Coronary artery (tissue), 2 donors: ENCODE data around the gene FOXD4L3.
"Not testable (repeated sequence)": the region's sequence is repeated elsewhere in the genome, so short reads cannot be mapped to it uniquely, and the experiment has no call there.

Experiments
- DNase-seq: peaks from one replicate; pipeline ENCODE4 v3.0.0-alpha.2; 2017; ENCODE audit warnings: low spot score
- H3K27ac ChIP-seq, 2 donors: fragments of 200-600 bp; sonication (generic); one replicate each; pipeline ENCODE4 v1.5.1; 2016 to 2019
- H3K4me3 ChIP-seq: fragments of 200-600 bp; sonication (generic); 2 replicates; pipeline ENCODE4 v1.5.1; 2016; ENCODE audit warnings: mild to moderate bottlenecking, moderate library complexity

The FOXD4L3 gene

DNA sequence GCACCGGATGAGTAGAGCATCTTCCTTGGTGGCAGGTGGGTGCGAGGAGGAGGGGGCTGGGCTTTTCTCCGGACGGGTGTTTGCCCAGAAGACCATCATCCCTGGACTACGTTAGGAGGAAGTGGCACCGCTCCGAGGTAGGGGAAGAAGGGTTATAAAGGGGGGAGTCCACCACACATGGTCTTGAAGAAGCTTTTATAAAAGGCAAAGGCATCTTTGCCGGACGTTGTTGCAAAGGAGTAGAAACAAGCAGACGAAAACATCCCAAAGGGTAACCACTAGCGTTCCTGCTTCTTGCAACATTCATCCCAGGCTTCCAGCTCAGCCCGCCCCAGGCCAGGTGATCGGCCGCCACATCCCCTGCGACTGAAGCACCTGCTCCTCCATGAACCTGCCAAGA lies at the start of gene FOXD4L3:
Gene FOXD4L3 (plus strand): TSS at position 301 of the 400 bp plus-strand sequence. CDS start 85 bp downstream, at position 386.
- not testable (repeated sequence) for H3K4me3 ChIP-seq, DNase-seq, H3K27ac ChIP-seq

DNA sequence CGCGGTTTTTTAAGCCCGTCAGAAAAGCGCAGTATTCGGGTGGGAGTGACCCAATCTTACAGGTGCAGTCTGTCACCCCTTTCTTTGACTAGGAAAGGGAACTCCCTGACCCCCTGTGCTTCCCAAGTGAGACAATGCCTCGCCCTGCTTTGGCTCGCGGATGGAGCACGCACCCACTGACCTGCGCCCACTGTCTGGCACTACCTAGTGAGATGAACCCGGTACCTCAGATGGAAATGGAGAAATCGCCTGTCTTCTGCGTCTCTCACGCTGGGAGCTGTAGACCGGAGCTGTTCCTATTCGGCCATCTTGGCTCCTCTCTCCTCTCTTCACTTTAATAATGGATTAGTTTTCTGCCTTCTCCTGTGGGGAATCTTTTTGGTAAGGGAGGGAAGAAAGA lies 21.6 kb upstream of the FOXD4L3 start:
- H3K4me3 ChIP-seq, H3K27ac ChIP-seq, DNase-seq: not testable (repeated sequence)

GRCh38 chr9:68303771-68304170 lies 1.1 kb downstream of the FOXD4L3 start:
- not testable (repeated sequence) for H3K27ac ChIP-seq, H3K4me3 ChIP-seq, DNase-seq

- not testable (repeated sequence) for H3K4me3 ChIP-seq, H3K27ac ChIP-seq, DNase-seq
Measured at GRCh38 chr9:68304212-68304611, 1.5 kb downstream of the FOXD4L3 start.

GRCh38 chr9:68304777-68305176 lies 2.1 kb downstream of the FOXD4L3 start:
- DNase-seq, H3K27ac ChIP-seq, H3K4me3 ChIP-seq: not testable (repeated sequence)

- not testable (repeated sequence) for DNase-seq, H3K4me3 ChIP-seq, H3K27ac ChIP-seq
Measured at GRCh38 chr9:68305680-68306285, 3.1 kb downstream of the FOXD4L3 start.

- H3K4me3 ChIP-seq, DNase-seq, H3K27ac ChIP-seq: not testable (repeated sequence)
Measured at GRCh38 chr9:68306391-68306964, 3.8 kb downstream of the FOXD4L3 start.

- H3K27ac ChIP-seq, H3K4me3 ChIP-seq, DNase-seq: not testable (repeated sequence)
Measured at GRCh38 chr9:68307127-68307526, 4.5 kb downstream of the FOXD4L3 start.

- not testable (repeated sequence) for H3K4me3 ChIP-seq, DNase-seq
Measured at GRCh38 chr9:68307654-68308053, 5.0 kb downstream of the FOXD4L3 start.

DNA sequence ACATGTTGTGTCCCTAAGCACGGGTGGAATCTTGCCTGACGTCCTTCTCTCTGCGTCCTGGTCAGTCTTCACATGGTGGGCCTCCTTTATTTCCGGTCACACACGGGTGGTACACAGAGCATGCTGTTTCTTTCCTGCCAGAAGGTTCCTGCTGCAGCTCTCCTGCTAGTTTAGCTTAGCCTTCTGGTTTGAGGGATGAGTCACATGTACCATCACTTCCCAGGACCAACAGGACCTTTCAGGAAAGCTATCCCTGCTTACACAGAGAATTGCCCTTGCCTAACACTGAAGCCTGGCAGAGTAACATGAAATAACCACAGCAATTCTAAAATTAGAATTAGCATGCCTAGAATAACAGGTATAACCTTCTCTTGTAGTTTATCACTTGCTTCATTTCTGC lies 8.5 kb downstream of the FOXD4L3 start:
- not testable (repeated sequence) for DNase-seq

More at GRCh38 chr9:68307654-68308053, 5.0 kb downstream of the FOXD4L3 start:
- not testable (repeated sequence) for H3K27ac ChIP-seq

DNA sequence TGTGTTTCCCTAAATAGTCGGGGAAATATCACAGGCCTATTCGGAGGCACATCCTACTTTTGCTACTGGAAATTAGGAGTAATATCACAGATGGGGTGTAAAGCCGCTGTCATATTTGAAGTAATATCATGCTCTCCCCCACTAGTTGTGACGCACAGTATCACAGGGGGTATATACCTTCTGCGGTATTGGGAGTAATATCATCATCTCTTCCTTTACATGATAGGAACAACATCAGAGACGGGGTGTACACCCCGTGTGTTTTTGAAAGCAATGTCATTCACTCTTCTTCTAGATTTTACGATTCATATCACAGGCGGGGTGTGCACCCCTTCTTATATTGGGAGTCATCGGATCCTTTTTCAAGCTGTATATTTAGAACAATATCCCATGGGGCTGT lies 15.5 kb downstream of the FOXD4L3 start:
- not testable (repeated sequence) for DNase-seq, H3K27ac ChIP-seq, H3K4me3 ChIP-seq

More for the DNA sequence above, 8.5 kb downstream of the FOXD4L3 start:
- H3K4me3 ChIP-seq, H3K27ac ChIP-seq: not testable (repeated sequence)

GRCh38 chr9:68323749-68324148 lies 21.1 kb downstream of the FOXD4L3 start:
- not testable (repeated sequence) for DNase-seq, H3K27ac ChIP-seq, H3K4me3 ChIP-seq

DNA sequence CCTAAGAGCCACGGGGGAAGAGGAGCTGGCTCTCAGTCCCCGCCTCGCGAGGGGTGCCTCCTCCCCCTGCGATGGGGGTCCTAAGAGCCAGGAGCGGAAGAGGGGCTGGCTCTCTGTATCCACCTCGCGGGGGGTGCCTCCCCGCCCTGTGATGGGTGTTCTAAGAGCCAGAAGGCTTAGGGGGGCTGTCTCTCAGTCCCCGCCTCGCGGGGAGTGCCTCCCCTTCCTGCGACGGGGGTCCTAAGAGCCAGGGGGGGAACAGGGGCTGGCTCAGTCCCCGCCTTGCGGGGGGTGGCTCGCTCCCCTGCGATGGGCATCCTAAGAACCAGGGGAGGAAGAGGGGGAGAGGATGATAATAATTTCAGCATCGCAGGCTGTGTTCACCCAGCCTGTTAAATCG lies 21.9 kb downstream of the FOXD4L3 start:
- H3K4me3 ChIP-seq, H3K27ac ChIP-seq, DNase-seq: not testable (repeated sequence)

DNA sequence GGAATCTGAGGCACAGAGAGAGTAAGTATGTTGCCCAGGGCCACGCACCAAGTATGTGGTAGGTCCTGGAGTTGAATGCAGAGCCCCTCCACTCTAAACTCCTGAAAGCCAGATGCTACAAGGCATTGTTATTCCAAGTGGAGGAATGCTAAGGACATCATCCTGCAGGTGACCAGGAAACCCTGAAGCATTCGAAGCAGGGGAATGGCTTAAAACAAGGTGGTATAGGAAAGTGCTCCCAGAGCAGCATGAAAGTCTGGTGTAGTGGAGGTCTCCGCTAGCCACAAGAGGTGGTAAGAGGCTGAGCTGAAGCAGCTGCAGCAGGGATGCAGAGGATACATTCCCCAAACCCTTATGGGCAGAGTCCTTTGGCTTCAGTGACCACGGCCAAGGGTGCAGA lies 26.4 kb downstream of the FOXD4L3 start:
- H3K27ac ChIP-seq, DNase-seq, H3K4me3 ChIP-seq: not testable (repeated sequence)

- not testable (repeated sequence) for H3K27ac ChIP-seq, DNase-seq, H3K4me3 ChIP-seq
Measured at GRCh38 chr9:68330531-68331173, 28.0 kb downstream of the FOXD4L3 start.

- H3K4me3 ChIP-seq, H3K27ac ChIP-seq, DNase-seq: not testable (repeated sequence)
Measured at GRCh38 chr9:68332122-68332521, 29.5 kb downstream of the FOXD4L3 start.

GRCh38 chr9:68335935-68336334 lies 33.3 kb downstream of the FOXD4L3 start:
- not testable (repeated sequence) for H3K27ac ChIP-seq, DNase-seq, H3K4me3 ChIP-seq

DNA sequence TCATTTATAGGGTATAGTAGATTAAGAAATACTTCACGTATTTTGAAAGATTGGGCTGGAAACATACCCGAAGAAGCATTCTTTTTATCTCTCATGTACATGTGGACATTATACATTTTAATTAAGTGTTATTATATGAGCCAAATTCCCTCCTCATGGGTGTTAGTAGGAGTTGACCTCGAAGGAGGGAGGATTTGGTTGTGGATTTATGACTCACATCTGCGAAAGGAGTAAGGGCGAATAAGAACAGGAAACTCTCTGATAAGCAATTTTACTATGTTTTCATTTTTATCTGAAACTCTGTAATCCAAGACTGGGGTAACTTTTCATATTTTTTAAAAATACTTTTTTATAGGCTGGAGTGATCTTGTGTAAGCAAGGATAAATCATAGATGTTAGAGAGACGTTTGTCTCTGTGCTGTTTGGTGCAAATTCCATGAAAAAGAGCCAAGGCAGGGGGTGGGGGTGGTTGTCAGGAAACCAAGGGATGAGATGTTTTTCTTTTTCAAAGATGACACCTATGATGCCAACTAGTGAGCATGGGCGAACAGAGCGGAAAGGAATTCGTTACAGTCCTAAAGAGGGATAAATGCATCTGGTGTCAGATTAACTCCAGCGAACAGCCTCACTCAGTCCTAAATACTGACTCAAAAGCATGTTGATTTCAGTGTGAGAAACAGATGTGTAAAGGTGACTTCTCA lies 34.1 kb downstream of the FOXD4L3 start:
- DNase-seq, H3K27ac ChIP-seq, H3K4me3 ChIP-seq: not testable (repeated sequence)

DNA sequence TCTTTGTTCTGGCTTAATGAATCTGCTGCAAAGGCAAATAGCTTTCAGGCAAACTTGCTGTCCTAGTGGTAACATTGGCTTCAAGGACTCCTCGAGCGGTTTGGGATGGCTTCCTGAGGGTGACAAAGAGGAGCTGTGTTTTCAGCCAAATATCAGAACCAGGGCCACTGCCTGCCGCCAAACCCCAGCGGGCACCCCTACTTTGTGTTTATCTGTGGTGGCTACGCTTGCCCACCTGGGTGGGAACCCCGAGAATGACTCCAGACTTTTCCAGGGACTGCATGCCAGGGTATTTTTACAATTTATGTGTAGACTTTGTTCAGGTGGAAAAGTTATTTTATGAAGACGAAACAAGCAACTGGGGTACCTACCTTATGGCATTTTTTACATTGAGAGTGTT lies 35.3 kb downstream of the FOXD4L3 start:
- H3K27ac ChIP-seq, H3K4me3 ChIP-seq, DNase-seq: not testable (repeated sequence)
